Activated CD4-positive, CD25-positive, alpha-beta regulatory T cell treated with anti-CD3 and anti-CD28 coated beads, Interleukin-2, amount 50 U/mL, for 16 hours (primary cell): ENCODE results near the gene CEP112.
"Not testable (repeated sequence)": the region's sequence is repeated elsewhere in the genome, so short reads cannot be mapped to it uniquely, and the experiment has no call there.

Experiments used
- DNase-seq: peaks from one replicate; pipeline ENCODE4 v3.0.0-alpha.2; 2020; ENCODE audit warnings: low read depth, low spot score

CEP112 gene

DNA sequence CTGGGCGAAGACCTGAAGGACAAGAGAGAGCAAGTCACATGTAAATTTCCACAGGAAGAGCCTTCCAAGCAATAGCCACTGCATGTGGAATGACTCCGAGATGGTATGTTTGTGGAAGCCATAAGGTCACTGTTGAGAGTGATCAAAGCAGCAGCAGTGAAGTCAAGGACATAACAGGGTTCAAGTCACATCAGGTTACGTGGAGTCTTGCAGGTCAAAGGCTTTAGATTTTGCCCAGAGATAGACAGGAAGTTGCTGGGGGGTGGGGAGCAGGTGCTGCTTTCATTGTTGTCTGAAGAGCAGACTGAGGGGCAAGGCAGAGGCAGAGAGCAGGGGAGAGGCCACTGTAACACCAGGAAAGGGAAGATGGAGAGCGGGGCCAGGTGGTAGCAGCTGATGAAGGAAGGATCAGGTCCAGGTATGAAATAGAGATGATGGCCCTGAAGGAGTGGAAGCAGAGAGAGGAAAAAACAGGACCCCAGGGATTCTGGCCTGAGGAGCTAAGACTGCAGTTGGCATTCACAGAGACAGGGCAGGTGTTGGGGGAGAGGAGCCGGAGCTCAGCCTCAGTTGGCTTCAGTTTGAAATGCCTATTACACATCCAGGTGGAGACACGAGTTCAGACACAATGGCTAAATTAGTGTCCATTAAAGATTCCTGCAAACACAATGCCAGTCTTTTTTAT lies 501.2 kb downstream of the CEP112 start:
- DNase-seq = no peak

DNA sequence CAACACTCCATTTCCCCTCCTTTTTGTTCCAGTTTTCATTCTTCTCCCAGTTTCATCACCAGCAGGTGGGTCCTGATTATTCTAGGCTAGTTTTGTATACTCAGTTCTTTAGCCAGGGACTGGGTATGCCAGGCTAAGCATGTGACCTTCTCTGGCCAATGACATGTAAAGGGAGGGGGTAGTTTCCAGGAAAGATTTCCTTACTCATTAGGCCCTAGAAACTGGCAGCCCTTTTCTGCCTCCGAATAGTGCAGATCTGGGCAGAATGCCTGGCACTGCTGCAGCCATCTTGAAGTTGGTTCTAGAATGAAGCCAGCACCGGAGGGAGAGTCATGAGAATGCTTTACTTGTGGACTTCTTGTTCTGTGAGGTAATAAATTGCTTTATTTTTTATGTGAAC lies 503.6 kb downstream of the CEP112 start:
- DNase-seq = no peak

DNA sequence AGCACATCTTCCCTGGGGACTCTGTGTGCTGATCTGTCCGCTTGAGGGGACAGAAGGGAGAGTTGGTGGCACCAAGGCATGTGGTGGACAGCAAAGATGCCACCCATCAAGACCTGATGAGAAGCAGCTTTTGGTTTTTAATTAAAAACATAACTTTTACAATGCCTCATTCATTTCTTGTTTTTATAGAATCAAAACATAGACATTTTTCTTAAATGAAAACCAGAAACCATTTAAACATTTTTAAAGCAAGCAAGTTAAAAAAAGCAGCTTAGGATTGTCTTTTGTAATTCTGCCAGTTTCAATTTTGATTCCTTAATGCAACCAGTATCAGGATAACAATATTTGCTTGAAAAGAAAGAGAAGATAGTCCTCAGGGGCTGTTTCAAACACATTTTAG lies 506.8 kb downstream of the CEP112 start:
- no peak for DNase-seq

DNA sequence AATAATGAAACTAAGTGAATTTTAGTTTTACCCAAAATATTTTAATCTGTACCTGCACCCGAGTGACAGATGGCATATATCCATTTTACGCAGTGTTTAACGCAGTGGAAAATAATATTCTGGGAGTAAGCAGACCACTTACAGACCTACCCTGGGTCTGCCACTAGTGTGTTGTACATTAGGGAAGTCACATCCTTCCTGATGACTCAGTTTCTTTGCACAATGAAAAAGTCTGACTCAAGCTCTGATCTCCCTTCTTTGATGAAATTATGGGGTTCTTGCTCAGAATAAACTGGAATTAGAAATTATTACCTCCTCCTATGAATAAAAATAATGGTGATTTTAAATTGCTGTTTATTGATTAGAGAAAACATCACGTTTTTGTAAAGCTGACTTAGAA lies 507.3 kb downstream of the CEP112 start:
- no peak for DNase-seq

DNA sequence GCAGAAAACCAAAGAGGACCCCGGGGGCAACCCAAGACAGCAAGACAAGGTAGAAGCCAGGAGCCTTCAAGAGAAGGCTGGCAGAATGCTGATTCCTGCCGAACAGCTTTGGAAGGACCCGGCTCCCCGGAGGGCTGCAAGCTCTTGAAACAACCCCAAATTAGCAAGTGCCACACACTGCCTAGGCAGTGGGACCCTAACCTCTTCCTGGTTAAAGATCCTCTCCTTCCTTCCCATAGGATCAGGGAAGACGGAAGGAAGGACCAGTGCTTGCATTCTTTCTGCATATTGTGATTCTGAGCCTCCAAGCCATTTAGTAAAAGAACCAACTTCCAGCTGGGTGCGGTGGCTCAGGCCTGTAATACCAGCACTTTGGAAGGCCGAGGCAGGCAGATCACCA lies 508.5 kb downstream of the CEP112 start:
- DNase-seq = no peak

DNA sequence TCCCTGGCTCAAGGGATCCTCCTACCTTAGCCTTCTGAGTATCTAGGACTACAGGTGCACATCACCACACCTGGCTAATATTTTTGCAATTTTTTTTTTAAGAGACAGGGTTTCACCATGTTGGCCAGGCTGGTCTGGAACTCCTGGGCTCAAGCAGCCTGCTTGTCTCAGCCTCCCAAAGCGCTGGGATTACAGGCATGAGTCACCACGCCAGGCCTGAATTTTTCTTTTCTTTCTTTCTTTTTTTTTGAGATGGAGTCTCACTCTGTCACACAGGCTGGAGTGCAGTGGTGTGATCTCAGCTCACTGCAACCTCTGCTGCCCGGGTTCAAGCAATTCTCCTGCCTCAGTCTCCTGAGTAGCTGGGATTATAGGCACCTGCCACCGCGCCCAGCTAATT lies 510.2 kb downstream of the CEP112 start:
- DNase-seq = not testable (repeated sequence)

DNA sequence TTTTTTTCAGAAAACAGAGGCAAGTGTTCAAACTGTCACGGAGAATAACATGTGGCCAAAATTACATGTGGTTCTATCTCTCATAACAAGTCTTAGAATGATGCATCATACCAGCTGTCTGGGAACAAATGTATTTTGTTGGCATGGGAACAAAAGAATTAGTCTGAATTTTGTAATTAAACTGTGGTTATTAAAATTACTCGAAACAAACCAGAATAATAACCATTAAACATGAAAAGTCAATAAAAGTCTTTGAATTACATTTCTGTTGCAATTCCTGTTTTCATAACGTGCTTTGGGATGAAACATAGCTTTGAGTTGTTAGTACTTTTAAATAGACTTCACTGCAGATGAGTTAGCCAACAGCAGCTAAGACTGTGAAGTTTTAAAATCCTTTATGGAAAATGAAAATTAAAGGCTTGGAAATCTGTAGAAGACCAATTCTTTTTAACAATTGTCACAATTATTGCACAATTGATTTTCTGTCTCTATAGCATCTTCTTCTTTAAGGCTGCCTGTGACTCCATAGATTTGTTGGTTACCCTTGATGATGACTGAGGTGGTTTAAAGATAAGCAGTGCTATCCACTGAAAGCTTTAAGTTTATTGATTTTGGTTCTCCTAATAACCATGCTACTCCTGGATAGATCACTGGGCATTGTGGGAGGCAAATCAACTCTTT lies 512.6 kb downstream of the CEP112 start:
- no peak for DNase-seq

DNA sequence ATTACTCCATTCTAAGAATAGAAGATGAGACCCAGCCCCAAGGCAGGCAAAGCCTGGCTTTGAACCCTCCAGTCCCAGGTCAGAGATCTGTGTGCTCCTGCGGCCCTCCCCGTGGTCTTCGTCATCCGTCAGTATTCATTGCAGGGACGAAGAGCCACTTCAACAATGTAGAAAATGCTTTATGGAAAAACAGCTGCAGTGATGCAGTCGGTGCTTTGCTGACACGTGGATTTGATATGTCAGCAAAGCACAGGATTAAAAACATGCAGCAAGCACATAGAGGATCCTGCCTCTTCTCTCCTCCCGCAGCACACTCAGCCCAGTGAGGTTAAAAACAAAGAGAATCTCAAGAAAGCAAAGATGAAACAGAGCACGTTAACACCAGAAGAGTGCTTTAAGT lies 513.4 kb downstream of the CEP112 start:
- no peak for DNase-seq

DNA sequence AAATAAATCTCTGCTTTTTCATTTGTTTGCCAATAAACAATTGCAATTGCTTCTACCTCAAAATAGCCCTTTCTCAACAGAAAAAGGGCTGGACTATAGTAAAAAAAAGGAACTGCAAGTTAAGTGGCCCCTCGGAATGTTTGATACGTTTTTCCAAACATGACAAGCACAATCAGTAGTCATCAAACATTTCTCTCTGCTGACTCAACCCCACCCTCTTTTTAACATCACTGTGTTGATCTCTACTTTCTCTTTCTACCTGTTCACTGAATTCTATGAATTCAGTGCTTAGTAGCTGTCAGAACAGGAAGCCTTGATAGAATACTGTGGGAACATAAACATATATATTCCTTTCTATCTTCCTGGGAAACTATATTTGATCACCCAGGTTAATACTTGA lies 514.0 kb downstream of the CEP112 start:
- no peak for DNase-seq

DNA sequence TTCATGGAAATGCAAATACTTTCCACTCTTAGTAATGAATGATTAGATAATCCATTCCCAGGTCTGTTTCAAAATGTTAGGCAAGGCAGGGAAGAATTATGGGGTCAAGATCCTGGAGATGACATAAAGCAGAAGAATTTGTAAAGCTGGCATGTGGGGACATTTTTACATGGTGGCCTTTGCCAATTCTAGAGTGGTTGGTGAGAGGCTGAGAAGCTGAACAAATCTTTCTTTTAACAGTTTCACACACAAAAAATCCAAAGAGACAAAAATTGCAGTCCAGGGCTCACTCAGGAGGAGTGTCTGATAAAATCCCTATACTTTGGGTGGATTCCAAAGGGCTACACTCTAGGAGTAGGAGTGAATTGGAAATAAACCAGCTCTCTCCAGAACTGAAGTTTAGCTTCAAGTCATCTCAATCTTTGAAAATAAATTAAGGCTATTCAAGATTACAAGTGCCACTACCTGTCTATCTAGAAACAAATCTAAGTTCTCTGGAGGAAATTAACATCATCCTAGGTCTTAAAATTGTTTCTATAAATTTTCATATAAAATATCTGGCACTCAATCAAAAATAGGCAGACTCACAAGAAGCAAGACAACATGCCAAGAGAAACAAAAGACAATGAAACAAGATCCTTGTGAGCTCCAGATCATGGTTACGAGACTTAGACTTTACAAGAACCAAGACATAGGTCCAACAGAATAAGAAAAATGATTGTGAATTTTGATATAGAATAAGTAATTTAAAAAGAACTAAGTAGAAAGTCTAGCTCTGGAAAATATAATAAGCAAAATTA lies 517.5 kb downstream of the CEP112 start:
- no peak for DNase-seq

DNA sequence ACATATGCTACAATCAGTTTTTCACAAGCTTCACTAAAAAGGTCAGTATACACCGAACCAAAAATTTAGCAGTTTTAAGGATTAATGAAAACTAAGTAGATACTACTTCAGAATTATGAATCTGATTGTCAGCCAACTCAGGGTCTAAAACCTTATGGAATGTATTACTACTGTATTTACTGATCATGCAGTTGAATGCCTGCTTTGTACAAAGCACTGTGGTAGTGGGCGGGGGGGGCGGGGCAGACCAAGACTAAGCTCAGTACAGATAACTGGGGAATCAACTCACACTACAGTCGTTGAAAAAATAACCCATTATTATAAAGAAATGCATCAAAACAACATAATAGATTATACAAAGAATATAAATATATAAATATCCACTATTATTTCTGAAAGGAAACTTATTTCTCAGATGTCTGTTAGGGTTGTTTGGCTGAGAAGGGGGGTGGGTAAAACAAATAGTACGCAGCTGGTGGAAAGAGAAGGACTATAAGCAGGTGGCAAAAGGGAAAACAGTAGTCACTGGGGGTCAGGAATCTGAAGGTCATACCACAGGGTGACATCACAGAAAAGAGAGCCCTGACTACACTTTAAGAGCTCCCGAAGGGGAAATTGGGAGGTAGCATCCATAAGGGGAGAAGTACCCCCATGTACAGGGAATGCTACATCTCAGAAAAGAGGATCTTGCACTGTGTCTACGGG lies 521.1 kb downstream of the CEP112 start:
- DNase-seq = no peak

DNA sequence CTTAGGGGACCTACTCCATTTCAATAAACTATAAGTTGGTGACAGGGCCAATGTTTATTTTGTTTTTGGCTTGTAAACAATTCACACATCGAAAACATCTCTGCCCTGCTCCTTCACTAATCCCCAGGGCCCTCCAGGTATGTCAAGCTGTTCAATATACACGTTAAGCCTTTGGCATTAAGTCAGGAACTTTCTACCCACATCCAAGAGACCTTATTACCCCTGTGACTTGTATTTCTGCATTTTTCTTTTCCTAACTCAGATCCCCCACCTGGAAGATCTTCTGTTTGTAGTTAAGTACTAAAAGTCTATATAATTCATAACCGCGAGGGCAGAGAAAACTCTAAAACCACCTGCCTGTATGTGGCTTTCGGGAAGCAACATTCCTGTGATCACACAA lies 523.7 kb downstream of the CEP112 start:
- no peak for DNase-seq

DNA sequence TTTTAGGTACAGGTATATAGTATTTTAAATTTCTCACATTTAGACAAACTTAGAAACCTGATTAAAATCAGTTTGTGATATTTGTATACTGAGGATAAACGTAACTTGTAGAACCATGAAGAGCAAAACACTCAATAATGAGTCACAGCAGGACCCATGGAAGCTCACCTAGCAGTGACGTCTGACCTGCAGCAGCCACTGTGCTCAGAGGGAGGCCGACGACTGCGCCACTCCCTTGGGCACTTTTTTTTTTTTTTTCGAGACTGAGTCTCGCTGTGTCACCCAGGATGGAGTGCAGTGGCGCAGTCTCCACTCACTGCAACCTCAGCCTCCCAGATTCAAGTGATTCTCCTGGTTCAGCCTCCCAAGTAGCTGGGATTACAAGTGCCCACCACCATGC lies 524.3 kb downstream of the CEP112 start:
- no peak for DNase-seq

DNA sequence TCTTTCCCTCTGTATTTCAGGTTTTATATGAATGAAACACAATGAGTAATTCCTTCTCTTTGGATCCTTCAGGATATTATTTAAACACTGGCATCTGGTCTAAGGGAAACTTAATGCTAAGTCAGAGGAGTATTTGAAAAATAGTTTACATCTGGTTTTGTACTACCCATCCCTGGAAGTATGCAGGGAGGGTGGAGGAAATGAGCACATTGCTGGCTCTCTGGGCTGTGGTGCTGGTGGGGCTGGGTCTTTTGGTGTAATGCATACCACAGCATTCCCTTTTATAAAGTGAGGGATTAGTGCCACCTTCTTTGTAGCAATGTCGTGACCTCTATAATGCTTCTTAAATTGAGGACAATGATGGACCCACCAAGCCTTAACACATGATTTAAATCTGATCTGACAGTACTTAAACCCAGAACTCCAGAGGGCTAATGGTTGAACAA lies 525.0 kb downstream of the CEP112 start:
- no peak for DNase-seq

DNA sequence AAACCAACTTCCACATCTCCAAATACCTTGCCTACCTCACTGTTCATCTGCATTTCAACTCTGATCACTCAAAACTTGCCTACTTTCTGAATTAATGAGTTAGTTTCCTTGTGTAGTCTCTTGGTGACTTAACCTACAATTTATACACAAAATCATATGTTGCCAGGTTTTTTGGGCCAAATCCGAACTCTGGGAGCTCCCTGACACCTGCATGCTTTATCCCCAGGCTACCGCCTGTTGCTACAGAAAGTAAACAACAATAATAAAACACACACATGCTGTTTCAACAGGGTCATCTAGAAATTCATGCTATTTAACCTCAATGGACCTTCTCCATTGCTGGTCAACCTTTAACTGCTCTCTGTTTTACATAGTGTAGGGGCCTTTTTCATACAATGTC lies 526.0 kb downstream of the CEP112 start:
- DNase-seq = no peak

DNA sequence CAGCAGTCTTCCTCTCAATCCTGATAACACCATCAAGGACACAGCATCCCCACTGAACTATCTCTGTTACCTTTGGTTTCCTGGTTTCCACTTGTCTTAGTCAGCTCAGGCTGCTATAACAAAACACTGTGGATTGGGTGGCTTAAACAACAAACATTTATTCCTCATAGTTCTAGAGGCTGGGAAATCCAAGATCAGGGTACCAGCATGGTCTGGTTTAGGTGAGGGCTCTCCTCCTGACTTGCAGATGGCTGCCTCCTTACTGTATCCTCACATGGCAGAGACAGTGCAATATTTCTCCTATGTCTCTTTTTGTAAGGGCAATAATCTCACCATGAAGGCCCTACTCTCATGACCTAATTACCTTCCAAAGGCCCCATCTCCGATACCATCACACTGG lies 527.2 kb downstream of the CEP112 start:
- DNase-seq = no peak

DNA sequence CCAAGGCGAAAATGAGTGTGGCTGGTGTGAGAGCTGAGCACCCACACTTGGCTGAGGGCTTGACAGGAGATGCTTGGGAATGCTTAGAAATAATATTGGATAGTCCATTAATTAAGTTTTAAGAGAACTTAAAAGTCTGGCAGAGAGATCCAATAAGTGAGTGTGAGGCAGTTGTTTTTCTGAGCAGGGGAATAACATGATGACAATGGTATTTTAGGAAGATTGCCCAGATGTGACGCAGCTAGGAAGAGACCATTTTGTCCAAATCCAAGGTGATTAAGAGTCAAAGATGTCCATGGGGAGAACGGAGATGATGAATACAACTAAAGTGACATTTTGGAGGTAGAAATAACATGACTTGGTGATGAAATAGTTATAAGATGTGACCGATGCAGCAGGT lies 527.7 kb downstream of the CEP112 start:
- DNase-seq = no peak

DNA sequence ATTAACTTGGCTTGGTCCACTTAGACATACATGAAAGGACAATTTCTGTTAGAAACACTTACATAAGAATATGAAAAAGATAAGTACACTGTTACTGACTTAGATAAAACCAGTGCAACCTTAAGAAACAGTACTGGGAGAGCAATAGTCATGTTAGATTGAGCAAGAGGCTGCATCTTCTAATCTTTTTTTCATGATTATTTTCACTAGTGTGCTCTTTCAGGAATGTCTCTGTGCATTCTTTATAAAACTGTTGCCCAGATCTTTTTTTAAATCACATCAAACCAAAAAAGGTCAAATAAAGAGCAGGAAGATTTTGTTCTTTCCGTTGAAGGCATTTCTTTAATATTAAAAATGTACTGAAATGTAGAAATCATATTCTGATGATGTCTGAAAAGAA lies 529.7 kb downstream of the CEP112 start:
- no peak for DNase-seq

DNA sequence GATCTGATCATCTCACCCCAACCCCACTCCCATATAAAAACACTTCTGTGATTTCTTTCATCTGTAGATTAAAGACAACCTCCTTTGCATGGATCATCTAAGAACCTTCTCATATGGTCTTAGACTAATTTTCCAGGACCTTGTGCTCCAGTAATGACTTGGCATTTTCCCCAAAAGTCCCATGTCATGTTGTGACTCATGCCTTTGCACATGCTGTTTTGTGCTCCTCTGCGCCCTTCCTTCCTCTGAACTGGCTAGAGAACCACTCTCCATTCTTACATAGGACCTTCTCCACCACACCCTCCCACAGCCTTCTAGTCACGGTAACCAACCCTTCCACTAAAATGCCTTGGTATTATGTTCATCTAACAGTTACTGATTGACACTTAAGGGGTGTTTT lies 531.0 kb downstream of the CEP112 start:
- DNase-seq = no peak

DNA sequence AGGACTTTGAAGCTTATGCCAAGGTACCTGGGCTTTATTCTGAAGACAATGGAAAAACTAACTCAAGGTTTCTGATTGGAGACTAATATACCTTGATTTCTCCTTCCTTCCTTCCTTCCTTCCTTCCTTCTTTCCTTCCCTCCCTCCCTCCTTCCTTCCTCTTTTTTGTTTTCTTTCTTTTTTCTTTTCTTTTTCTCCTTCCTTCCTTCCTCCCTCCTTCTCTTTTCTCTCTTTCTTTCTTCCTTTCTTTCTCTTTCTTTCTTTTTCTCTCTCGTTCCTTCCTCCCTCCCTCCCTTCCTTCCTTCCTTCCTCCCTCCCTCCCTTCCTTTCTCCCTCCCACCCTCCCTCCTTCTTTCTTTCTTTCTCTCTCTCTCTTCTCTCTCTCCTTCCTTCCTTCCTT lies 531.9 kb downstream of the CEP112 start:
- DNase-seq = no peak

DNA sequence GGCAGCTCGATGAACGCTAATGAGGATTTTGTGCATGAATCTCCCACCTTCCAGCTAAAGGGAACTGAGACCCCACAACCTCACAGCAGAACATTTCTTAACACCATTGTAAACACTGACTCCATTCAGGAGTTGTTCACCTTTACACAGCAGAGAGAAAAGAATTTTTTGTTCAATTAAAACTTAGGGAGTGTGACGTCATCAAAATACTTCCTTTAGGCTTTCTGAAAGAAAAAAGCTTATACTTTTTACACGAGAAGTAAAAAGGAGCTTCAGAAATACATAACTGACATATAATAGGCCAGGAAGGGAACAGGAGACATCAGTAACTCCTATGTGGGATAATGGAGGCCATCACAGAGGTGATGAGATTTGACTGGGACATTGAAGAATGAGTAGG lies 532.4 kb downstream of the CEP112 start:
- DNase-seq = no peak

DNA sequence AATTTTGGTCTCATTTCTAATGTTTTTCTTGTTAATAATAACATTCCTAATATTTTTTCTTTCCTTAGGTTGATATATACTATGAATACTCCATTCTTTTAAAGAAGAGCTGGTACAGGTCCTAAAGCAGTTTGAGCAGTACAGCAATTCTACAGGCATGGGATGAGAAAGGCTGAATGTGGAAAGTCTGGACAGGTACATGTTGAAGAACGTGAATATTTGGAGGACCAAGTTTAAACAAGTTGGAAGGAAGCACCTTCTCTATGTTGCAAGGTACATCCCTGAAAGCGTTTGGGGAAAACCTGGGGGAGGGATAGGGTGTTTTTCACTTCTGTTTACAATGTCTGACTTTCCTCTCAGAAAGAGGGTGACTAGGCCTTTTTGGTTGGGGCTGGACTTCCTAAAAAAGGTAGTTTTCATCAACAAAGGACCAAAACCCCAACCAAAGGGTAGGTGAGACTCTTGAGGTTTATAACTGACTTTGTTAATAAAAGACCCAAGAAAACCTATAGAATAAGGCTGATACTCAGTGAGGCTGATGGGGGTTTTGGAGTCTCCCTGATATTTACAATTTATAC lies 534.6 kb downstream of the CEP112 start:
- no peak for DNase-seq
